Skeletal muscle satellite cell (primary cell): ENCODE data around the gene RPL14. TPM values are rescaled to one million over a fixed set of nuclear protein-coding genes. Genes with fewer than 3 reads are reported as not detected.

ENCODE experiments used
- H3K27me3 ChIP-seq: 2 replicates; pipeline ENCODE4 v1.7.0; 2013; ENCODE audit warnings: low read length; ENCODE audit not compliant: control insufficient read depth, insufficient read depth
- H3K36me3 ChIP-seq: 2 replicates; pipeline ENCODE4 v1.7.0; 2013; ENCODE audit warnings: mild to moderate bottlenecking, control low read depth, low read length; ENCODE audit not compliant: insufficient read depth
- H3K4me1 ChIP-seq: 2 replicates; pipeline ENCODE4 v1.7.0; 2013; ENCODE audit warnings: low read length; ENCODE audit not compliant: control insufficient read depth, insufficient read depth
- H3K4me2 ChIP-seq: 2 replicates; pipeline ENCODE4 v1.7.0; 2013; ENCODE audit warnings: mild to moderate bottlenecking, low read length
- H3K4me3 ChIP-seq: 2 replicates; pipeline ENCODE4 v1.7.0; 2013; ENCODE audit warnings: low read length
- H3K9ac ChIP-seq: 2 replicates; pipeline ENCODE4 v1.7.0; 2013; ENCODE audit warnings: mild to moderate bottlenecking, low read depth, low read length, moderate library complexity
- H3K9me3 ChIP-seq: replicated peaks from 2 replicates; pipeline ENCODE4 v1.7.0; 2013; ENCODE audit warnings: mild to moderate bottlenecking, control low read depth, low read length
- total RNA-seq: library from RNA; depleted of rRNA; stranded (reverse); fragments of >200 nt; gene quantifications from 2 replicates; pipeline ENCODE4 v1.2.3, GENCODE V29; 2012; rRNA removed

RPL14 gene
- 295 and 431 TPM in 2 replicates for total RNA-seq

DNA sequence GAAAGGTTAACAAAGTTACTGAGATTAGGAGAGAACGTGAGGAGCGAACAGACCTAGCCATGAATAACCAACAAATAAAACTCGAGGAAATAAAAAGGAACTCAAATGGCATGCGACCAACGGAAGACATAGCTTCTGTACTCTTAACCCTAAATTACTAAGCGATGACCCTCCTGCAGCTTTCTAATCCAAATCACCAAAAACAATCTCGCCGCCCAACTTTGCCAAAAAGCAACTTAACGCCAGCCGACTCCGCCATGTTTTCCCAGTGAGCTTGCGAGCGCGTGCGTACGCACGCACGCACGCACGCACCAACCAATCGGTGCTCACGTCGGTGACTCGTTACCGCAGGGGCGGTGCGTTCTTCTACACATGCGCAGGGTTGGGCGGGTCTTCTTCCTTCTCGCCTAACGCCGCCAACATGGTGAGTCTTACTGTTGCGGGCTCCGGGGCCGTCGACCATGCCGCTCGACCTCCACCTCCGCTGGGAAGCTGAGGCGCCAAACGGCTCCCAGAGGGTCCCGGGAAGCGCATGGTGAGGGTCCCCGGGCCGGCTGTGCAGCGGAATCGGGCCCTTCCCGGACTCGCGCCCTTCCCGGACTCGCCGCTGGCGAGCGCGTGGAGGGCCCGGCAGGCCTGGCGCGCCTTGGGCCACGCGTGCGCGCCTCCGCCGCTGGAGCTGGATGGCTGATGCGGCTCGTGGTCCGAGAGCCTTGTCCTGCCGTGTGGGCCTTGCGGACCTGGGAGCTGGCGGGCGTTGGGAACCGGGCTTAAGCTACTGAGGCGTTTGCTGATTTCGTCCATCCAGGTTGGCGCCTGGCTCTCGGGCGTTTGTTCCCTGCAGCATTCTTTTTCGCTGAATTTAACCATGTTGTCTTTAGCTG is at the start of gene RPL14:
Gene RPL14, plus strand, starts transcription at position 400 of the 884 bp plus-strand sequence. Its CDS starts 133 bp downstream, at position 533.
- no peaks in the 10 kb centered on the region for H3K27me3 ChIP-seq
- peak within 1 kb of the TSS; percentile 100 for H3K9ac ChIP-seq
- no peaks in the 10 kb centered on the region for H3K9me3 ChIP-seq
- peak within 1 kb of the TSS; percentile 99 for H3K4me2 ChIP-seq
- H3K36me3 ChIP-seq, result peaks cover 45% of the 10 kb centered on the region
- peak within 1 kb of the TSS; percentile 98 for H3K4me3 ChIP-seq
- H3K4me1 ChIP-seq, result peaks cover 14% of the 10 kb centered on the region

DNA sequence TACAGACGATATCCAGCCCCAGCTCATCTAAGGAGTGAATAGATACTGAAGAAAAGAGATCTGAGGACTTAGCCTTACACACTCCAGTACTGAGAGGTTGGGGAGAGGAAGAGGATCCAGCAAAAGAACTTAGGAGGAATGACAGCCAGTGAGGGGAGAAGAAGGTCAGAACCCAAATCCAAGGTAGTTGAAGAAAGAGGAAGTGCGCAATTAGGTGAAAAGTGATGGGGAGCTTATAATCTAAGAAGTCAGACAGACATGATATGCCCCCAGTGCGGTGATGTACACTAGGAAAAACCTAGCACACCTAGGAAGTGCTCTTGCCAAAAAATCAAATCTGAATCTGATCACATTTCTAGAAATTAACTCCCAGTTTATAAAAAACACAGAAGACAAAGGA is 49.5 kb upstream of the RPL14 start:
- H3K9ac ChIP-seq, result no peak overlapping the region
- H3K4me3 ChIP-seq, result no peak overlapping the region
- H3K27me3 ChIP-seq, result peaks cover 3% of the 10 kb centered on the region
- H3K4me1 ChIP-seq, result no peaks in the 10 kb centered on the region
- no peaks in the 10 kb centered on the region for H3K9me3 ChIP-seq
- H3K4me2 ChIP-seq, result no peak overlapping the region
- no peaks in the 10 kb centered on the region for H3K36me3 ChIP-seq

DNA sequence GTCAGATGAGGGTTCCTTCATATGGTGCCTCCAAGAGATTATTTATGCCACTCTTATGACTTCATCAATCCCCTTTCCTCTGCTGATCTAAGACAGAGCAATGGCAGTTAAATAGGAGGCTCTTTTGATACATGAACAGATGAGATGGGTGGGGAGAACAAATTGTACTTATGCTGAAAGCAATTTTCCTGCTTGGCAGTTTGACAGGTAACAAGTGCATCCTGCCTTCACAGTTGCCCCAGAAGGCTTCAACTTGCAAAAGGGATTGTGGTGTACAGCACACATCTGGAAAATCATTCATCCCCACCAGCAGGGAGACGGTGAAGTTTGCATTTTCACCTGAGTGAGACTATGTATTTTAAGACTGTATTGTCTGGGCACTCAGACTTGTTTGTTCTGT is 42.9 kb upstream of the RPL14 start:
- H3K4me1 ChIP-seq, result no peaks in the 10 kb centered on the region
- H3K9me3 ChIP-seq, result no peaks in the 10 kb centered on the region
- no peak overlapping the region for H3K4me2 ChIP-seq

DNA sequence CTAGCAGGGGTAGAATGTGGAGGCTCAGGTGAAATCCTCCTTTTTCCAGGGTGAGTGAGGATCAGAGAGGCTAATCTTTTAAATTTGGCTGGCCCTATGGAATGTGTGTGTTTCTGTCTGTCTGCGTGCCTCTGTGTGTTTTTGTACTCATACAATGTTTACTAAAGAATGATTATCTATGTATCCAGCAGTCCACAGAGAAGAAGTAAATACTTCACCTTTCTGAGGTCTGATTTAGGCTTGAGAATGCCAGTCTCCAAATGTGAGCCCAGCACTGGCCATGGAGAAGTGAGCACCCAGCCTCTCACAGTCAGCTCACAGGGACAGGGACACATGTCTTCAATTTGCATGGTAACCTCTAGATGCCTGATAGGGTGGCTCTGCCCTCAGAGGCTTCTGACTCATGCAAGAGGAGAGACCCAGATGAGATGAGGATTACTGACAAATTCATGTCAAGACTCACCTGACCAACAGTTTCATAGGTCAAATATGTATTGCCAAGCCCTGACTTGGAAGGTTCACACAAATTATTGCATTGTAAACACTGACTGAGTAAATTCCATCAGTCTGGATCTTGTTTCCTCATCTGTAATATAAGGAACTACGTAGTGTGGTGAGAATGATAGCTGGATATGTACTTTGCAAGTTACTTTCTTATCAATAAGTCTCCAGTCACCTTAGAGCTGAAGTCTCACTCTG is 39.1 kb upstream of the RPL14 start:
- Histone ChIP-seq H3K9ac (no peak overlapping the region), H3K4me3 (no peak overlapping the region), H3K9me3 (no peaks in the 10 kb centered on the region), H3K4me1 (no peaks in the 10 kb centered on the region), H3K36me3 (no peaks in the 10 kb centered on the region), H3K27me3 (peaks cover 8% of the 10 kb centered on the region), H3K4me2 (no peak overlapping the region)

More for the DNA sequence above, 42.9 kb upstream of the RPL14 start:
- Histone ChIP-seq H3K36me3 (no peaks in the 10 kb centered on the region), H3K4me3 (no peak overlapping the region), H3K27me3 (peaks cover 8% of the 10 kb centered on the region), H3K9ac (no peak overlapping the region)

DNA sequence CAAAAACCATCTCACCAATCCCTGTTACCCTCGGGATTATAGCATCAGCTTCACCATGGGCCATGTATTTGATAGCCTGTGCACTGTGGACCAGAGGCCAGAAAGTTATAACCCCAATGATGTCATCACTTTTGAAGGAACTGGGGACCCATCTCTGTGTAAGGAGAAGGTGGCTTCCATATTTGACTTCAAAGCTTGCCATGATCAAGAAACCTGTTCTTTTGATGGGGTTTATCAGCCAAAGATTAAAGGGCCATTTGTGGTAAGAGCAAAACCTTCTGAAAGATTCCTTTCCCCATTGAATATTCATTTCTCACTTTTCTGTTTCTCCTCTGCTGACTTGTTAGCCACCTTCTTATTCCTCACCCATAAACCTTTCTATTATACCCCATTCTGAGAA is 34.3 kb upstream of the RPL14 start:
- no peak overlapping the region for H3K4me3 ChIP-seq

DNA sequence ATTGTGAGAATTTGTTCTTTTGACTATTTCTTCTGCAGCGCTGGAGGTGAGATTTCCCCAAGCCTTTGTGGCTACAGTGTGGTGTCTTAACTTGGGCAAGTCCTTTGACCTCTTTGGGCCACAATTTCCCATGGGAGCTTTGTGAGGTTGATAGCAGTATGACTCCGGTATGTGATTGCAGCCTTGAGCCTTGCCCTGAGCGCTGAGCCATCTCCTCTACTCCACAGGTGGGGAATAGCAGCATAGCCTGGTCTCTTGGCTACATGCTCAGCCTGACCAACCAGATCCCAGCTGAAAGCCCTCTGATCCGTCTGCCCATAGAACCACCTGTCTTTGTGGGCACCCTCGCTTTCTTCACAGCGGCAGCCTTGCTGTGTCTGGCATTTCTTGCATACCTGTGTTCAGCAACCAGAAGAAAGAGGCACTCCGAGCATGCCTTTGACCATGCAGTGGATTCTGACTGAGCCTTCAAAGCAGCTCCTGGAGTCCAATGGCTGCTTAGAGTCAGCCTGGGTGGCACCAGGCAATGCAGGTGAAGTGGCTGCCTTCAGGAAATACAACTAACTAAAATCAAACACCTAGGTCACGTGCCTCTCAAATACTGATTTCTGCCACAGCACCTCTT is 30.0 kb upstream of the RPL14 start:
- Histone ChIP-seq H3K36me3 (no peaks in the 10 kb centered on the region), H3K4me2 (no peak overlapping the region), H3K4me3 (no peak overlapping the region), H3K9me3 (no peaks in the 10 kb centered on the region), H3K4me1 (no peaks in the 10 kb centered on the region), H3K9ac (no peak overlapping the region), H3K27me3 (no peaks in the 10 kb centered on the region)

More for the DNA sequence above, 34.3 kb upstream of the RPL14 start:
- Histone ChIP-seq H3K9ac (no peak overlapping the region), H3K4me2 (no peak overlapping the region), H3K27me3 (no peaks in the 10 kb centered on the region), H3K4me1 (no peaks in the 10 kb centered on the region), H3K36me3 (no peaks in the 10 kb centered on the region), H3K9me3 (no peaks in the 10 kb centered on the region)

DNA sequence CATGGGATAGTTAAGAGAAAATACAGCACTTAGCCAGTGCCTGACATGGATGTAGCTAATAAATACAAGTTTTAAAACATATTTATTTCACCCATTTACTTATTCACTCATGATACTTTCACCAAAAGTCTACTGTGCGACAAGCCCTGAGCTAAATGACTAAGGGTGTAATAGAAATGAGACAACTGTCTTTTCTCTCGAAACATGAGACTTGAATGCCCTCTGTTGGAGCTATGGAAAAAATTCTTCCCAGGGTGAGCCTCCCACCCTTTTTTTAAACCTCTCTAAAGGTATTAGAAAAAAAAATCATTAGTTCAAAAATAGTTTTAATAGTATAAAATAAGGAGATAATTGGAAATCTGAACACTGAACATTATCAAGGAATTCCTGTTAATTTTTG is 24.3 kb upstream of the RPL14 start:
- H3K9me3 ChIP-seq, result no peaks in the 10 kb centered on the region
- no peaks in the 10 kb centered on the region for H3K27me3 ChIP-seq
- H3K9ac ChIP-seq, result no peak overlapping the region
- no peaks in the 10 kb centered on the region for H3K4me1 ChIP-seq
- H3K4me2 ChIP-seq, result no peak overlapping the region
- H3K4me3 ChIP-seq, result no peak overlapping the region
- no peaks in the 10 kb centered on the region for H3K36me3 ChIP-seq

DNA sequence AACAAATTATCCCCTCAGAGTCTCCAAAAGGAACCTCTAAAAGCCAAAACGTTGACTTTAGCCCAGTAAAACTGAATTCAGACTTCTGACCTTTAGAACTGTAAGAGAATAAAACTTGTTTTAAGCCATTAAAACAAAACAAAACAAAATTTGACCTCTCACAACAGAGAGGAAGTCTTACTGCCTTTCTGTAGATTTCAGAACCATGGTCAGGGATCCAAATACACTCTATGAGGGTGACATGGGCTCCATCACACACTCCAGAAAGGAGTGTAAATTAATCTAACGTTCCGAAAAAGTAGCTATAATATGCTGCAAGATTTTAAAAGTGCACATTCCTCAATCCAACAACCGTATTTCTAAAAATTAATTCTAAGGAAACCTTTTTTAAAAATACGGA is 19.2 kb upstream of the RPL14 start:
- no peak overlapping the region for H3K4me3 ChIP-seq
- H3K4me1 ChIP-seq, result no peaks in the 10 kb centered on the region
- no peaks in the 10 kb centered on the region for H3K36me3 ChIP-seq
- no peak overlapping the region for H3K4me2 ChIP-seq
- no peaks in the 10 kb centered on the region for H3K9me3 ChIP-seq
- no peak overlapping the region for H3K9ac ChIP-seq
- H3K27me3 ChIP-seq, result no peaks in the 10 kb centered on the region

DNA sequence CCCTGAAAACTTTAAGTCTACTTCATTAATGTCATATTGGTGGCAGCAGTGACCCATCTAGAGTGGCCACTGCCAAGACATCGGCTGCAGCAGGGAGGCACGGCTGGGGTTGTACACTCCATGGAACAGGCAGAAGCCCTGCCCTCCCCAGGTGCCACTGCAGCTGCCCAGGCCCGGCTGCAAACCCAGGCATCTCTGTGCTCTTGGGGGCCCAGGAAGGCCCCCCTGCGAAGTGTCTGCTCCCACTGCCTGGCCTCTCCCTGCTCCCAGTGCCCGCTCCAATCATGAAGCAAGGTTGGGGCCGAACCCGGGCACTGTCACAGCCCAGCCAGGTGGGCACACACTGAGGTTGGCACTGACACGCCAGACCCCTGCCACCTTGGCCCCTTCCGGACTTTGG is 12.1 kb upstream of the RPL14 start:
- no peaks in the 10 kb centered on the region for H3K9me3 ChIP-seq
- no peaks in the 10 kb centered on the region for H3K4me1 ChIP-seq
- no peaks in the 10 kb centered on the region for H3K36me3 ChIP-seq
- no peak overlapping the region for H3K4me2 ChIP-seq
- H3K4me3 ChIP-seq, result no peak overlapping the region
- H3K27me3 ChIP-seq, result no peaks in the 10 kb centered on the region
- H3K9ac ChIP-seq, result no peak overlapping the region

DNA sequence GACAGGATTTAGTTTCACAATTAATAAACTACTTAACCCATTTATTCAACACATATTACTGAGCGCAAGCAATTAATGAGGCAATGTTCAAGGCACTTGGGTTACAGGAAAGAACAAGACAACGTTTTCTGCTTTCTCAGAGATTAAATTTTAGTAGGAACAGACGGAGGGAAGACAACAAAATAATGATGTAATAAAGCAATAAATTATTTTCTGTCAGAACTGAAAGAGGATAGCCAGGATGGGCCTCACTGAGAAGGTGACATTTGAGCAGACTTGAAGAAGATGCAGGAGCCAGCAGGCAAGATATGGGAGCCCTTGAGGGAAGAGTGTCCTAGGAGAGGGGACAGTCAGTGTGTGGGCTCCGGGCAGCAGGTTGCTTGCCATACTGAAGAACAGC is 11.3 kb upstream of the RPL14 start:
- no peaks in the 10 kb centered on the region for H3K9me3 ChIP-seq
- H3K27me3 ChIP-seq, result no peaks in the 10 kb centered on the region
- H3K4me1 ChIP-seq, result no peaks in the 10 kb centered on the region
- no peak overlapping the region for H3K4me3 ChIP-seq
- no peak overlapping the region for H3K4me2 ChIP-seq
- H3K36me3 ChIP-seq, result no peaks in the 10 kb centered on the region
- H3K9ac ChIP-seq, result no peak overlapping the region

DNA sequence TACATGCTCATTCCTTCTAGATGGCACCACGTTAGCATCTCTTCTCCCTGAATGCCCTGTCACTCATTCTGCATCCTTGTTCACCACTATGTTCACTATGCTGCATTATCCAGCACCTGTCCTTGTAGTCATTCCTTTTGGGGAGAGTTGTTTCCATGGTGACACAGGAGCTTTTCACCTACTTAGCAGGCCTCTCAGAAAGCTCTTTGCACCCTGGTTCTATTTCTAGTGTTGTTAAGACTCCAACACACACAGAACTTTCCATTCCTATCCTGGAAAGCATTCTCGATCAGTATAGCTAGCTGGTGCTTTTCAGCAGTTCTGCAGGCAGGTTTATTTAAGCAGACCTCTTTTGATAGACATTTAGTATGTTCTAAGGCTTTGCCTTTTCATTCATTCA is 6.7 kb upstream of the RPL14 start:
- H3K4me1 ChIP-seq, result peaks cover 8% of the 10 kb centered on the region
- no peak overlapping the region for H3K9ac ChIP-seq
- H3K36me3 ChIP-seq, result no peaks in the 10 kb centered on the region
- H3K4me2 ChIP-seq, result no peak overlapping the region
- H3K4me3 ChIP-seq, result no peak overlapping the region
- H3K9me3 ChIP-seq, result no peaks in the 10 kb centered on the region
- H3K27me3 ChIP-seq, result no peaks in the 10 kb centered on the region
